Medulla oblongata (tissue), 1 donor: ENCODE measurements around the gene TBC1D30.
"Not testable (repeated sequence)": the region's sequence is repeated elsewhere in the genome, so short reads cannot be mapped to it uniquely, and the experiment has no call there.

Experiments used
- DNase-seq: peaks from one replicate; pipeline ENCODE4 v3.0.0-alpha.2; 2015; ENCODE audit errors: extremely low spot score

The TBC1D30 gene

DNA sequence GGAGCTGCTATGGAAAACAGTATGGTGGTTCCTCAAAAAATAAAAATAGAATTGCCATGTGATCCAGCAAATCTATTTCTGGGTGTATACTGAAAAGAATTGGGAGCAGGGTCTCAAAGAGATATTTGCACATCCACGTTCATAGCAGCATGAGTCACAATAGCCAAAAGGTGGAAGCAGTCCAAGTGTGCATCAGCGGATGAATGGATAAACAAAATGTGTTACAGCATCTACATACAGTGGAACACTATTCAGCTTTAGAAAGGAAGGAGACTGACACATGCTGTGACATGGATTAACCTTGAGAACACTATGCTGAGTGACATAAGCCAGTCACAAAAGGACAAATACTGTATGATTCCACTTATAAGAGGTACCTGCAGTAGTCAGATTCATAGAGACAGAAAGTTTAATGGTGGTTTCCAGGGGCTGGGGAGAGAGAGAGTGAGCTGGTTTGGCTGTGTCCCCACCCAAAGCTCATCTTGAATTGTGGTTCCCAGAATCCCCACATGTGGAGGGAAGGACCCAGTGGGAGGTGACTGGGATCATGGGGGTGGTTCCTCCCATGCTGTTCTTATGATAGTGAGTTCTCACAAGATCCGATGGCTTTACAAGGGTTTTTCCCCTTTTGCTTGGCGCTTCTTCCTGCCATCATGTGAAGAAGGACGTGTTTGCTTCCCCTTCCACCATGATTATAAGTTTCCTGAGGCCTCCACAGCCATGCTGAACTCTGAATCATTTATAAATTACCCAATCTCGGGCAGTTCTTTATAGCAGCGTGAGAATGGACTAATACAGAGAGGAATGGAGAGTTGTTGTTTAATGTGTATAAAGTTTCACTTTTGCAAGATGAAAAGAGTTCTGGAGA lies 17.6 kb upstream of the TBC1D30 start:
- DNase-seq: no peak

DNA sequence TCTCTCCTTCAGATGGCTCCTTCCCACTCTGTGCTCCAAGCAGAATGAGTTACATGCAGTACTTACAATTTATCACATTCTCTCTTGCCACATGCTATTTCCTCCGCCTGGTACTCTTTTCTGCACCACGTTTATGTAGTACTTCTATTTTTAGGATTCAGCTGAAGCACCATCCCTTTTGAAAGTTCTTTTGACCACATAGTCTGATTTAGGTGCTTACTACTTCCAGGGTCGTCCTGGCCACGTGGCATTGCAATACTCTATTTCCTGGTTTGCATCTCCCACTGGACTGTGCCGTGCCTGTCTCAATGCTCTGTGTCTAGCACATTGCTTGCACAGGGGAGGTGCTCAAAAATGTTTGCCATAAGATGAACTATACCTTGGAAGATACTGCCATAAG lies 16.3 kb upstream of the TBC1D30 start:
- DNase-seq: no peak

- no peak for DNase-seq
Observed at GRCh38 chr12:64810831-64811230, 13.6 kb upstream of the TBC1D30 start.

DNA sequence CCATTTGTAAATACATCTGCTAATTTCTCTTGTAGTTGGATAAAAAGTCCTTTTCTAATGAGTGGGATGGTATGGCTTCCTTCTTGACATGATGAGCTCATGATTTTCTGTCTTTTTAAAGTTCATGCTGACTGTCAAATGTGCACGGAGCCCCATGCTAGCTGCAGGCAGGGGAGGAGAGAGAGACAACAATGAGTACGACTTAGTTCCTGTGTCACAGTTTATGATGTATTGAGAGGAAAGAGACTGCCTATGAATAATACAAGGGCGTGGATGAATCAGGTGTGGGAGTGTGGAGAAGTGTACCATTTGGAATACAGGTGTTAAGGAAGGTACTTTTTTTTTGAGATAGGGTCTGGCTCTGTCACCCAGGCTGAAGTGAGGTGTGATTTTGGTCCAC lies 10.7 kb upstream of the TBC1D30 start:
- no peak for DNase-seq

DNA sequence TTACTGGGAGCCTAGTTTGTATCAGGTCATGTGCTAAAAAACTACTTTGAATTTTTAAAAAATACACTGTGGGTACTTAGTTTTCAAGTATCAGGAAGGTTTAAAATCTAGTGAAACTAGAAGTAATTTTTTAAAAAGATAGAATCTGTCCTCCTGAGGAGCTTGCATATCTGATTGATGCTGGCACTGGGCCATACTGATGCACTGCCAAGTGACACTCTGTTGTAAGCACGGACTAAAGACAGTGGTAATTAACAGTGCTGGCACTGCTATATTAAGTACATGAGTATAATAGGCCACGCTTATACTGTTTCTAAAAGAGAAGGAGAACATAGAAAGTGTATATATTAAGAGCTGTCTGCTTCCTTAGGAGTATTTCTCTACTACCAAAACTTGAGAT lies 10.0 kb upstream of the TBC1D30 start:
- no peak for DNase-seq

- DNase-seq: no peak
Observed at GRCh38 chr12:64819816-64820402, 4.5 kb upstream of the TBC1D30 start.

- no peak for DNase-seq
Observed at GRCh38 chr12:64820593-64820992, 3.9 kb upstream of the TBC1D30 start.

DNA sequence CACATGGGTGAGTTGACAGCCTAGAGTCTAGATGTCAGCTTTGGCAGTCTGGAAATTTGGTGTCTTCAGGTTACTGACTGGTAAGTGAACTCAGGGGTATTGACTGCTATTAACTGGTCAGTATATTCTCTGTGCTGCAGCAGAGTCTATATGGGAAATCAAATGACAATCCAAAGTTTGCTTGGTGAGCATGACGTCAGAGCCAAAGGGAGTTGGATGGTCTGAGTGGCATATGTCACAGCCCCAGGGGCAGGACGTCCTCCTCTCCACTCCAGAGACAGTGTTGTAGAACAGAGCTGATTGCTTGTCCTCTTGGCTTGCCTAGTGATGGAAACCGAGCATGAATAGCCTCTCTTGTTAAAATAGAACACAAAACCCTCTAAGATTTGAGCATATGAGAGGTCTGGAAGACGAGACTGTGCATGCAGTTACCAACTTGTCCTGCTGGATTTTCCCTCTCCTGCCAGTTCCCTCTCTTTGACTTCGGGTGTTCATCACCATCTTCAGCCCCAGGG lies 3.3 kb upstream of the TBC1D30 start:
- DNase-seq: peak; percentile 52

- DNase-seq: no peak
Observed at GRCh38 chr12:64824130-64824499, 332 bp upstream of the TBC1D30 start.

DNA sequence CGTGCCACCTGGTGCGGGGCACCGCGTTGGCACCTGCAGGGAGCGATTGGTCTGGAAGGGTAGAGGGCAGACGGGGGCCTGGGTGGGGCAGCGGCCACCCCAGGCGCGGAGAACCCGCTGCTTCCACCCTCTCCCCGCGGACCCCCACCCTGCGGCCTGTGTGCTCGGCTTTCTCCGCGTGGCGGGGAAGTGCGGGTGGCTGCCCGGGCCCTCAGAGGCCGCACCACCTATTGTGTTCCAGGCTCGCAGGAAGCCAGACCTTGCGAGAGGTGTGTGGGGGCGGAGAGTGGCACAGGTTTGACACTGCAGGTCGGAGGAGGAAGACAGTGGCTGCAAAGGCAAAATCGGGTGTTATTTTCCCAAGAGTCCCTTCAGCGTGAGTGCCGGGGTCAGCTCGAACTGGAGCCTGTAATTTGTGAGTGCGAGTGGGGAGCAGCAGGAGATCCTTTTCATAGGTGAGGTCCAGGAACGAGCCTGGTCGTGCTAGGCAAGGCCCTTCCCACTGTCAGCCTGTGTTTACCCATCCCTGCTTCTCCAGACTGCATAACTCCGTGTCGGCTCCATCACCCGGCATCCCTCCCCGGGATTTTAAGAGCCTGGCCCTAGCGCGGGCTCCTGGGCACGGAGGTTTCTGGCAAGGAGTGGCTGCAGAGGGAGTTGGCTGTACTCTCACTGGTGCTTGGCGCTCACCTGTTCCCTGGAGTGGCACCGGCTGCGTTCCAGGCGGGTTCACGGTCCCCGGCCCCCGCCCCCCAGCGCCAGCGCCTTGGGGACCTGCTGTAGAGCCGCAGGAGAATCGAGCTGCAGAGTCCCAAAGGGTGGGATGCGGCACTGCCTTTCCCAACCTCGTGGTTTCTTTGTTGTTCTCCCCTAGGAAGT lies 935 bp downstream of the TBC1D30 start:
- DNase-seq: no peak

DNA sequence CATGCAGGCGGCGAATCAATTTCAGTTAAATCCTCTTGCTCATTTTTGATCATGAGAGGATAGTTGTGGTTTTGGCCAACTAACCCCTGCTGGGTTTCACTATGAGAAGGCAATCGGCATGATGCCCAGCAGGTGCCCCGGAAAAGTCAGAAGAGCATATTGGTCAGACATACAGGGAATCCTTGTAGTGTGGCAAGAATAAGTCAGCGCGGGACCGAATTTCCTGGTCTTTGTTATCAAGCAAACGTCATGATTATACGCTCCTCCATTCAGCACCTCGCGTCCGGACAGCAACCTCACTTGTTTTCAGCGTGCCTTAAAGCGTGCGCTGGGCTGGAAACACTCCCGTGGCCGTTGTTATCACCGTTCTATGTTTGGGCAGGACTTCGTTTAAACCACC lies 1.8 kb downstream of the TBC1D30 start:
- peak; percentile 29 for DNase-seq

GRCh38 chr12:64828713-64829112 lies 4.3 kb downstream of the TBC1D30 start:
- no peak for DNase-seq

DNA sequence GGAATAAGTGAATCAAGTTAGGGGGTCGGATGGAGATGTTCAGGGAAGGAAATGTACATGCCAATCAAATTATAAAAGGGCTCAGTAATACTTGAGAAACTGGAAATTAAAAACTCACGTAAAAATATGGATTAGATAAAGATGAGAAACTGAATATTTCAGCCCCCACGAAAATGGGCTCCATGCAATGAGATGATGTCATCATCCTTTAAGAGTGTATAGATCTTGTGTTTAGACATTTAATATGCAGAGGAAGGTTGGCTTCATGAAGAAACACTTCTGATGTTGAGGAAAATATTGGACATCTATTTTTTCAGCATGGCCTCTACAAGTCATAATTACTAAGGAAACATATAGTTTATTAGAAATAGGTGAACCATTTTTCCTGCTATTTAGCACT lies 9.5 kb downstream of the TBC1D30 start:
- no peak for DNase-seq

DNA sequence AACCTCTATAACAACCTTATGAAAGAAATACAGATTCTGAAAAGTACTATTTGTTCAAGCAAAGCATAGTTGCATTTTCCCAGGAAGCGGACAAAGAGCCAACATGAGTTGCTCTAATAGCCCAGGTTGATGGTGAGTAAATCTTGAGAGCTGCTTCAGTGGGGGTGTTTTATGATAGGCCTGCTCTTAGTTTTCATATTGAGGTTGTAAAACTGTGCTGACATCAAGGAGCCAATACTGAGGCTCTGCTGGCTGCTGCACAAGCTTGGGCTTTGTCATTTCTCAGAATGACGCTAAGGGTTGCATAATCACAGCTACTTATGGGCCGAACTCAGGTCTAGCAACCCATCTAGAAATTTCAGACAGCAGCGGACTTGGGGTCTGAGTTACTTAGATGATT lies 11.5 kb downstream of the TBC1D30 start:
- DNase-seq: no peak

DNA sequence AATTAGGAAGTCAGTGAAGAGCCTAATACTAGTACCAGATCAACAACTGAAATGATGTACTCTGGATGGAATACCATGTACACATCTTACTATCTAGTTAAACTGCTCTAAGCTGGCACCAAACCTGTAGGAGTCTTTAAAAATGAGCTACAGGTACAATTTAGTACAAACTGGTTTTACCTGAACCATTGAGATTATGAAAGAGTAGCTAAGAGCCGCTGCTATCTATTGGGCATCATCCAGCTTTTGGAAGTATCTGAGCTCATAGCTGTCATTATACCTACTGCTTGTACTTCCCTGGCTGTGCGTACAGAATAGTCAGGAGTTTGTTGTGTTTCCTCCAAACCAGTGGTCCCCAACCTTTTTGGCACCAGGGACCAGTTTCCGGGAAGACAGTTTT lies 12.4 kb downstream of the TBC1D30 start:
- no peak for DNase-seq

GRCh38 chr12:64837427-64837826 lies 13.0 kb downstream of the TBC1D30 start:
- no peak for DNase-seq

DNA sequence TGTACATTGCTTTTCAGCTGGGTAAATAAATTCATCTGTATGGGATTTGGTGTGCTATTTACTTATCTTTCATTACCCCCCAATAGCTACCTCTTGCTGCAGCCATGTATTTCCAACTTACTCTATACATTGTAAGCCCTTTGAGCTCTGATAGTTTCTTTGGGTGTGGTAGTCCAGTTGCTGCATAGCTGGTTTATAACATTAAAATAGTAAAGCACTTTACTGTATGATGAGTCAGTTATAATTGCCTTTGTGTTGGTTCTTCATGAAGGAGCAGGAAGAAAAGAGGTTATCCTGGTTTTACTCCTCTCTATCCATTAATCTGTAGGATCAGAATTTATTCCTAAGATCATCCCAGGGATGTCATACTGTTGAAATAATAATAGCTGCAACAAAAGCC lies 15.7 kb downstream of the TBC1D30 start:
- no peak for DNase-seq

- DNase-seq: no peak
Observed at GRCh38 chr12:64840949-64841717, 16.7 kb downstream of the TBC1D30 start.

DNA sequence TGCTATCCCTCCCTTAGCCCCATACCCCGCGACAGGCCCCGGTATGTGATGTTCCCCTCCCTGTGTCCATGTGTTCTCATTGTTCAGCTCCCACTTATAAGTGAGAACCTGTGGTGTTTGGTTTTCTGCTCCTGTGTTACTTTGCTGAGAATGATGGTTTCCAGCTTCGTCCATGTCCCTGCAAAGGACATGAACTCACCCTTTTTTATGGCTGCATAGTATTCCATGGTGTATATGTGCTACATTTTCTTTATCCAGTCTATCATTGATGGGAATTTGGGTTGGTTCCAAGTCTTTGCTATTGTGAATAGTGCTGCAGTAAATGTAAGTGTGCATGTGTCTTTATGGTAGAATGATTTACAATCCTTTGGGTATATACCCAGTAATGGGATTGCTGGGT lies 24.0 kb downstream of the TBC1D30 start:
- DNase-seq: not testable (repeated sequence)

DNA sequence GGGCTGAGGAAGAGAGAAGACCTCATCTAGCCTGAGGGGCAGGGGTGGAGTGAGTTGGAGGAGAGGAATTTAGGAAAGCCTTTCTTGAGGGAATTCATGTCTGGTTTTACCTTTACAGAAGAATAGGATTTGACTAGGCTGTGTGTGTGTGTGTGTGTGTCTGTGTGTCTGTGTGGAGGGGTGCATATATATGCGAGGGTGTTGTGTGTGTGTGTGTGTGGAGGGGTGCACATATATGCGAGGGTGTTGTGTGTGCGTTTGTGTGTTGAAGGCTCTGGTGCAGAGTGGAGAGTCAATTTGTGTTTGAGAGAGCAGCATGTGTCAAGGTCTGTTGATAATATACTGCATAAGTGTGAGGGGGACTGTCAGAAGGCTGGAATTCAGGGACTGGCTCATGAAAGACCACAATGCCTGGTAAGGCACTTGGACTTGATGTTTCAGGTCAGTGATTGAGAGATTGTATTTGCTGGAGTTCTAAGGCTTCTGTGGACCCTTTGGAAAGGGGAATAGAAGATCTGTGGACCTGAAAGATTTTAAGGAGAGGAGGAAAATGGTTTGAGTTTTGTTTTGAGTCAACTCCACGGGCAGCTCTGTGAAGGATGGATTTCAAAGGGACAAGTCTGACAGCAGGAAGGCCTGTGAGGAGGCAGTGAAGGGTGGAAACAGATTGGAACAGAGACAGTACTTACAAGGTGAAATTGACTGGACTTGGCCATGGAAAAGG lies 34.6 kb downstream of the TBC1D30 start:
- no peak for DNase-seq

DNA sequence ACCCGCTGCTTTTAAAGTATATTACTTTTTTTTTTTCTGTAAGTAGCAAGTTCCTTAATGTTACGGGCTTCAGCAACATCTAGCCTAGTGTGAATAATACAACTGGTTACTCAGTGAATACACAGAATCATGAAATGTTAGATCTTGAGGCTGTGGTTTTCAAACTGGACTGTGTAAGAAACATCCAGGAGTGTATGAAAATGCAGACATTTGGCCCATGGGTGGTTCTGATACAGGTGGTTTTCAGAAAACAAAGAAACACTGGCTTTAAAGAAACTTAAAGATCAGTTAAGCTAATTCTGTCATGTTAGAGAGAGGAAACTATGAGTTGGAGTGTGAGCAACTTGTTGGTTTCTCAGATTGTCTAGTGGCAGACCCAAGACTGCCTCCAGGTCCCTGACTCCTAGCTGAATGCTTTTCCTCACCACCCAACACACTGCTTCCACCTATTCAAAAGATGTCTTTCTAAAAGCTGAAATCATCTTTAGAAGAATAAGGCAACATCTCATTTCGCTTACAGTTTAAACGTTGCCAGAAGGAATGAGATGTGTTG lies 36.1 kb downstream of the TBC1D30 start:
- DNase-seq: no peak
